Breast epithelium (tissue), 4 donors: ENCODE measurements around the gene CYP2U1. TPM values are rescaled to one million over a fixed set of nuclear protein-coding genes. Genes with fewer than 3 reads are reported as not detected.

ENCODE experiments used
- DNase-seq, 2 donors: peaks; one replicate each; pipeline ENCODE4 v3.0.0-alpha.2; 2019; ENCODE audit warnings: low spot score in 2 of 2
- H3K27ac ChIP-seq, 2 donors: fragments of 200-600 bp; sonication (generic) in 1 of 2; one replicate each; pipeline ENCODE4 v1.5.1; 2016 to 2019; ENCODE audit warnings: mild to moderate bottlenecking in 1 of 2
- H3K27me3 ChIP-seq, 2 donors: fragments of 200-600 bp; sonication (generic) in 1 of 2; one replicate each; pipeline versions ENCODE4 v1.5.1 to v1.6.0; 2017 to 2019; ENCODE audit warnings: control low read depth in 1 of 2, mild to moderate bottlenecking in 1 of 2
- H3K36me3 ChIP-seq: fragments of 200-600 bp; one replicate; pipeline ENCODE4 v1.5.1; 2019
- H3K4me1 ChIP-seq, 2 donors: fragments of 200-600 bp; sonication (generic); one replicate each; pipeline ENCODE4 v1.5.1; 2016 to 2019; ENCODE audit warnings: control low read depth in 1 of 2
- H3K4me3 ChIP-seq, 3 donors: fragments of 200-600 bp; sonication (generic); 1 replicate in 2 of 3; 2 replicates in 1 of 3; pipeline ENCODE4 v1.5.1; 2016 to 2019; ENCODE audit warnings: mild to moderate bottlenecking in 3 of 3, moderate library complexity in 2 of 3
- H3K9me3 ChIP-seq, 2 donors: fragments of 200-600 bp; sonication (generic) in 1 of 2; one replicate each; pipeline ENCODE4 v1.5.1; 2016 to 2019; ENCODE audit warnings: control low read depth in 1 of 2
- CTCF ChIP-seq, 3 donors: fragments of 450-650 bp; IDR thresholded peaks; one replicate each; pipeline ENCODE4 v1.5.1; 2016 to 2017; ENCODE audit warnings: antibody characterized with exemption in 3 of 3, mild to moderate bottlenecking in 3 of 3, moderate library complexity in 3 of 3
- POLR2A ChIP-seq: fragments of 450-650 bp; IDR thresholded peaks from one replicate; pipeline ENCODE4 v1.6.1; 2016; ENCODE audit warnings: antibody characterized with exemption, mild to moderate bottlenecking, moderate library complexity
- POLR2AphosphoS5 ChIP-seq, 3 donors: sonication (generic); formaldehyde crosslinking; IDR thresholded peaks; one replicate each; pipeline ENCODE4 v1.6.1; 2017; ENCODE audit warnings: antibody characterized with exemption in 3 of 3
- intact Hi-C: fragments of 100-400 bp; cut with DNase I; formaldehyde crosslinking; loops from one replicate; pipeline ENCODE4 v1.15.1; 2023; ENCODE audit warnings: low total_unique reads
- total RNA-seq, 3 donors: library from RNA; depleted of rRNA; stranded (reverse); fragments of >200 nt; gene quantifications; one replicate each; pipeline ENCODE4 v1.1.0, GENCODE V29; 2016

Gene CYP2U1
- total RNA-seq, 3 donors from 2014 or later = 10.2 to 19.5 (median 12.6) TPM

DNA sequence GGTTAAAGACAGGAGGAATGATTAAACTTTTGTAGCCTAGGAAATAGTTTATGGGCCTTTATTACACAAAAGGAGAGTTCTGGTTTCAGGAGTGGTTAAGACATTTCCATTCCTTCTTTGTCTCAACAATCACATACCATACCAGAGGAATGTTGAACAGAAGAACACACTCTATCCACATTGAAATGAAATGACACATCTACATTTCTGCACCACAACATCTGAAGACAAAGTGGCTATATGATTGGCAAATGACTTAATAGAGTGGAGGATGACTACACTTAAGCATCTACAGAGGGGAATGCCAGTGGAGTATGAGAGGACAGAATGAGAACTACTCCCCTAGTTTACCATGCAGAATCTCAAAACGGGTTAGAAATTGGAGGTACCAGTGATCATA, 8.0 kb downstream of the CYP2U1 start:
- no peak overlapping the region for H3K4me3 ChIP-seq
- no peaks in the 10 kb centered on the region for H3K9me3 ChIP-seq
- DNase-seq = no peak
- TF ChIP-seq POLR2AphosphoS5 (IDR thresholded peaks at IDR 0.05) = no peak
- TF ChIP-seq POLR2A = no peak
- TF ChIP-seq CTCF (IDR thresholded peaks at IDR 0.05) = no peak
- no peaks in the 10 kb centered on the region for H3K4me1 ChIP-seq
- H3K36me3 ChIP-seq = no peaks in the 10 kb centered on the region
- no peaks in the 10 kb centered on the region for H3K27me3 ChIP-seq
- no peak overlapping the region for H3K27ac ChIP-seq
- intact Hi-C loops = no loop called here

- Histone ChIP-seq H3K27me3 (no peaks in the 10 kb centered on the region), H3K9me3 (no peaks in the 10 kb centered on the region), H3K27ac (no peak overlapping the region), H3K36me3 (no peaks in the 10 kb centered on the region), H3K4me1 (no peaks in the 10 kb centered on the region), H3K4me3 (no peak overlapping the region)
- TF ChIP-seq CTCF (IDR thresholded peaks at IDR 0.05) (no peak), POLR2AphosphoS5 (IDR thresholded peaks at IDR 0.05) (no peak), POLR2A (no peak)
- intact Hi-C loops = no loop called here
- no peak for DNase-seq
Measured at GRCh38 chr4:107945809-107946208, 14.5 kb downstream of the CYP2U1 start.

DNA sequence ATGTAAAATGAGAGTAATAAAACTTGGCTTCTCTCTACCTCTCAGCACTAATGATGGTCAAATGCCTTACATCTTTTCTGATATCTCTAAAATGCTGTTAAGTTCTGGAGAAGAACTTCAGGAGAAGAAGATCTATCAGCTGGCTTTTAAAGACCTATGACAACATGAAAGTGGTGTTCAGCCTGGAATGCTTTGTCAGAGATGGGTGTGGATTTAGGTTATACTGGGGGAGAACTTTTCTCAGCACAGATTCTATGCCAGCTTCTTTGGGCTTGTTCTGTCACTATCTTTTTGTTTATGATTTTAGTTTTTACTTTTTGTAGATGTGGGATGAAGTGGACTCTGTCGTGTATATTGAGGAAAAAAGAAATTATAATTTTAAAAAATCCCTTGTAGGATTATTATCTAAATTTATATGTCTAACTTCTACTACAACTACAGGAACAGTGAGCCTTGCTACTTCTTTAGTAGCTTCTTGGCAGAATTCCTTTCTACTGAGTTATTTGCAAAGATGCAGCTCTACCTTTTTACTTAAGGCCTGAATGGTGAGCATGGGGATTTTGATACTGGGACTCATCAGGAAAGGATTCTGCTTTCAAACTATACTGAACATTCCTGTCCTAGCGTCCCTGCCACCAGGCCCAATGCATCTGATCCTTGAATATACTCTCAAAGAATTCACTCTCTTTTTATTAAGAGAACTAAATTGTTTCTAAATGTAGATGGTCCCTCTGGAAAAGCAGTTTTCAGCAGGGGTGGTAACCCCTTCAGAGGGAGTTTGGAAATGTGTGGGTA, 19.6 kb downstream of the CYP2U1 start:
- no peak for DNase-seq
- no peaks in the 10 kb centered on the region for H3K4me1 ChIP-seq
- no peaks in the 10 kb centered on the region for H3K27me3 ChIP-seq
- TF ChIP-seq CTCF (IDR thresholded peaks at IDR 0.05) (no peak), POLR2AphosphoS5 (IDR thresholded peaks at IDR 0.05) (no peak), POLR2A (no peak)
- no peaks in the 10 kb centered on the region for H3K9me3 ChIP-seq
- H3K4me3 ChIP-seq = no peak overlapping the region
- intact Hi-C loops = no loop called here
- no peaks in the 10 kb centered on the region for H3K36me3 ChIP-seq
- H3K27ac ChIP-seq = no peak overlapping the region

- Histone ChIP-seq H3K4me1 (no peaks in the 10 kb centered on the region), H3K27ac (no peak overlapping the region), H3K4me3 (no peak overlapping the region), H3K36me3 (no peaks in the 10 kb centered on the region), H3K27me3 (no peaks in the 10 kb centered on the region), H3K9me3 (peaks cover under 1 to 5% of the 10 kb centered on the region in 2 donors)
- TF ChIP-seq POLR2A (no peak), POLR2AphosphoS5 (IDR thresholded peaks at IDR 0.05) (no peak), CTCF (IDR thresholded peaks at IDR 0.05) (no peak)
- intact Hi-C loops = no loop called here
- DNase-seq = no peak
Measured at GRCh38 chr4:107951551-107951950, 20.2 kb downstream of the CYP2U1 start.

- H3K4me3 ChIP-seq = no peak overlapping the region
- DNase-seq = no peak
- intact Hi-C loops = no loop called here
- H3K4me1 ChIP-seq = no peaks in the 10 kb centered on the region
- no peak for TF ChIP-seq CTCF (IDR thresholded peaks at IDR 0.05)
- no peak for TF ChIP-seq POLR2AphosphoS5 (IDR thresholded peaks at IDR 0.05)
- TF ChIP-seq POLR2A = no peak
- H3K36me3 ChIP-seq = no peaks in the 10 kb centered on the region
- no peaks in the 10 kb centered on the region for H3K27me3 ChIP-seq
- peaks cover 9 to 15% of the 10 kb centered on the region in 2 donors for H3K9me3 ChIP-seq
- no peak overlapping the region for H3K27ac ChIP-seq
Measured at GRCh38 chr4:107956011-107956410, 24.7 kb downstream of the CYP2U1 start.
